HG02981 (cell line): ENCODE data around the gene C1orf21.

Experiments
- ATAC-seq: cut with Tn5 transposase; IDR thresholded peaks from one replicate; pipeline ENCODE4 v1.9.1; 2021; ENCODE audit warnings: mild to moderate bottlenecking, moderate library complexity; ENCODE audit not compliant: unreplicated experiment

Gene C1orf21

GRCh38 chr1:184408580-184408979, 21.8 kb downstream of the C1orf21 start:
- no peak for ATAC-seq

- ATAC-seq, result no peak
Measured at GRCh38 chr1:184409011-184409410, 22.2 kb downstream of the C1orf21 start.

- ATAC-seq, result no peak
Measured at GRCh38 chr1:184412472-184412871, 25.6 kb downstream of the C1orf21 start.

DNA sequence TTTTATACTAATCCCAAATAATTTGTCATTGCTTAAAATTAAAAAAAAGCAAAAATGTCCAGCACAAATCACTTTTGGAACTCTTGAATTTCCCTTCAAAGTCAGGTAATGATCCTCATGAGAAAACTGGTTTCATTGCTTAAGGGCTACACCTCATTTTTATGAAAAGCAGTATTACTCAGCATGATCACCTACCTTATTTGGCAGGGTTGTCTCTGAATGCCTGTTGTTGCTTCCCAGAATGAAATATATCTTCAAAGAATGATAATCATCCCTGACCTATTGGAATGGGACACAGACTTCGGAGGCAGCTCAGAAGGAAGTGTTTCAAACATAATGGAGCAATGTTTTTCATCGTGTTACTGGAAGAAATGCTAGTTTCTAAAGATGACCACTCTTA, 29.7 kb downstream of the C1orf21 start:
- ATAC-seq, result no peak

GRCh38 chr1:184416946-184417345, 30.1 kb downstream of the C1orf21 start:
- ATAC-seq, result no peak

GRCh38 chr1:184417916-184418315, 31.1 kb downstream of the C1orf21 start:
- ATAC-seq, result no peak

DNA sequence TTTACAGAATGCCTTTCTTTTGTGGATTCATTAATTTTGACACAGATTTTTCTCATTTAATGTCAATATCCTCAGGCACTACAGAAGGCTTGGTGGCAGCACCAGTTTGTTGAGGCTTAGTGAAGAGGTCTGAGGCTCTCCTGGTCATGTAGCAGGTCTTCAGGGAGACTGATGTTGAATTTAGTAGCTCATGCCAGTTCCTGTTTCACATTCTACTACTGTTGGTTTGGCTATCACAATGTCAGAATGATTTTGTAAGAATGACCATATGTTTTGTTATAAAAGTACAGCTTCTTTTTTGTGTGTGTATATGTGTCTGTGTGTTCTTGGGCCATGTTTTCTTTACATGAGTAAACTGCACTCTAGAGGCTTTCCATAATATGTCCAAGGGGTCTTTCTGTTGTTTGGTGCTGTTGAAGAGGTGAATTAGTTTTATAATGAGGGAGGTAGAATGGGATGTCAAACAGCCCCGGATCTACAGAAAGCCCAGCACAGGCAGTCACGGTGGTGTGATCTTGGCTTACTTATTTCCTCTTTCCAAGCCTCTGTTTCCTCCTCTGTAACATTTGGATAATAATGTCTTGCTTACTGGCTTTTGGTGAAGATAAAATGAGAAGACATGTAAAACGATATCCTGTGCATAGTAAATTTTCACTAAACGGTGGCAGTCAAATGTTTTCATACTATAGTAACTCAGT, 32.0 kb downstream of the C1orf21 start:
- no peak for ATAC-seq

- no peak for ATAC-seq
Measured at GRCh38 chr1:184419350-184420161, 32.7 kb downstream of the C1orf21 start.

DNA sequence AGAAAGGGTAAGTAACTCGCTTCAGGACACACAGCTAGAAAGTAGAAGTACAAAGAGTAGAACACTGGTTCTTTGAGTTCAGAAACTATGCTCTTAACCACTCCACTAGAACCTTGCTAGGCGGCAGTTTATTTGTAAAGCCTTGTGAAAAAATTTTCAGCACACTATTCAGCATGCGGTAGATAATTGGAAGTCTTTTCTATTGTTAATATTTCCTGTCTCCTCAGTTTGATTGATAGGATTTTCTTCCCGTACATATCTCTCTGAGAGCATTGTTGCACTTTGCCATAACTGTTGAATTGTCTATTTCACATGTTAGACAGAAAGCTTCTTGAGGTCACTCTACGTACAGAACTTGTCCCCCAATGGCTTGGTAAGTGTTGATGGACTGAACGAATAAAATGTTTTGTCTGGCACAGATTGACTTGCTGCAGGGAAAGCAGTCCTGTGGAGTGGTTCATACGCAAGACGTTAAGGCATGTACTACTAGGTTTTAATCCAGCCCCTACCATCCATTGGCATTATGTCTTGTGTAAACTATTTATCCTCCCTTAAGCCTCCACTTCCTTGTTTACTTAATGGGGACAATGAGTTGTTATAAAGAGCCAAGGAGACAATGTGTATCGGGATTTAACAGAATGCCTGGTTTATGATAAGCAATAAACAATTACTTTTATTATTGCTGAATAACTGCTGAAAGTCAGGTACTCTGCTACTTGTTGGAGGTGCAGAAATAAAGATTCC, 35.8 kb downstream of the C1orf21 start:
- no peak for ATAC-seq

GRCh38 chr1:184423649-184424048, 36.8 kb downstream of the C1orf21 start:
- ATAC-seq, result no peak

GRCh38 chr1:184424157-184424556, 37.3 kb downstream of the C1orf21 start:
- ATAC-seq, result no peak

DNA sequence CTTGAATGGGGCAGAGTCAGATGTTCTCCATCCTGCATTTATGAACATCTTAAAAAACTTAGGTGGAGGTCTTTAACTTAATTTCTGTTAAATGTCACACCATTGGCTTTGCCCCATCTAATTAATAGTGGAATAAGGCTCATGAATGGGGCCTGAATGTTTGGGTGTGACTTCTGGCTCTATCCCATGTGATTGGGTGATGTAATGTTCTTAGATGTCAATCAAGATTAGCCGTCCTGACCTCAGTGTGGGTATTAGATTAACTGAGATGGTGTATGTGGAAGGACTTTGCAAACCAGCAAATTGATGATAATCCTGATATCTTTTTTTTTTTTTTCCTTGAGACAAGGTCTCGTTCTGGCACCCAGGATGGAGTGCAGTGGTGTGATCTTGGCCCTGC, 38.1 kb downstream of the C1orf21 start:
- ATAC-seq, result no peak

DNA sequence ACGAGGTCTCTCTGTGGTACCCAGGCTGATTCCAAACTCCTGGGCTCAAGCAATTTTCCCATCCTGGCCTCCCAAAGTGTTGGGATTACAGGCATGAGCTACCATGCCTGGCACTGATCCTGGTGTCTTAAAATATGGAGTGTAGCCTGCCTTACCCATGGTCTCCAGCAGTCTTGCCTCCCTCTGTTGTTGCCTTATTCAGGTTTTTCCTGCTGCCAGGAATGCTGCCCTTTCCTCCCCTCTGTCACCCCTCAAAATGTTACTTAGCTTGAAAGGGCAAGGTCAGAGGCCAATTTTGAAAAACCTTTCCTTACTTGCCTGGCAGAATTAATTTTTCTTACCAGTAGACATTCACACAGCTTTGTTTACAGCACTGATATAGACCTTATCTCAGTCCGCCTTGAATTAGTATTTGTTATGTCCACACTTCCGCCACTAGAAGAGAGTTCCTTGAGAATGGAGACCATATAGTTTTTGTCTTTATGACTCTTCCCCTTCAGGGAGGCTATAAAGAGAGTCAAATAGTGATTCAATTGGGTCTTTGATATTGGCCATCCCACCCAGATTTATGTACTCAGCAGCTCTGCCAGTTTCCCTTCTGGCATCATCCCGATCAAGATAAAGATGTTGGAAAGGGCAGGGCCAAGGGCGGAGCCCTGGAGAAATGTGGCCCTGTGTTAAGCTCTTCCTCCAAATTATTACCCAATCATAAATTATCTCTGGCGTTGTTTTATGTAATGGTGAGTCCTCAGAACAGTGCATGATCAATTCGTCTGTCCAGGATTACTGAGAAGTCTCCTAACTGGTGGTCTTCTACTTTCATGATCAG, 38.8 kb downstream of the C1orf21 start:
- no peak for ATAC-seq

DNA sequence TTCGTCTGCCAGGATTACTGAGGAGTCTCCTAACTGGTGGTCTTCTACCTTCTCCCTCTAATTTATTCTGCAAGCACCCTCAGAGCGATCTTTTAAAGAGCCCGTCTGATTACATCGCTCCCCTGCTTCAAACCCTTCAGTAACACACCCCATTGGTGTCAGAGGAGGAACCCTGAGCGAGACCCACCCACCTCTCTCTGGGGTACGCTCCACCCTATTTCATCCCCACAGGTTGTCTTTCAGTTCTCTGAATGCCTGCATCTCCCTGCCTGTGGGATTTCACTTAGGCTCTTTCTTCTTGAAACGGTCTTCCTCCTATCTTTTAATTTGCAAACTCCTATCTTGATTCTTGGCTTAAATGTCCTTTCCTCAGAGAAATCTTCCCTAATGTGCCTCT, 39.4 kb downstream of the C1orf21 start:
- ATAC-seq, result no peak

DNA sequence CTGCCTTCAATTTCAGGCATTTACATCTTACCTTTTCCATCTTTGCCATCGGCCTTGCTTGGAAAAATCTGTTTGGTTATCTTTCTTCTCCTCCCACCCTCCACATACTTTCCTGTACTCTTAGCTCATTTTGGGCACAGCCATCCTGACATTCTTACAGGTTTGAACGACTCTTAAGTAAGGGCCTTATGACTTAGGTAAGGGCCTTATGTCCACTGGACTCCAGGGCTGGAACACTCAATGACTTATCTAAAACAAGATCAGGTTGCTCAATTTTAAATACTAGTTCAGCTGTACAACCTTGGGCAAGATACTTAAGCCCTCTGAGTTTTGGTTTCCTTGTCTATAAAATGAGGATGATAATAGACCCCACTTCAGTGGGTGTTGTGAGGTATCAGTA, 40.9 kb downstream of the C1orf21 start:
- no peak for ATAC-seq

- no peak for ATAC-seq
Measured at GRCh38 chr1:184428604-184429003, 41.8 kb downstream of the C1orf21 start.

GRCh38 chr1:184429335-184429734, 42.5 kb downstream of the C1orf21 start:
- ATAC-seq, result no peak

DNA sequence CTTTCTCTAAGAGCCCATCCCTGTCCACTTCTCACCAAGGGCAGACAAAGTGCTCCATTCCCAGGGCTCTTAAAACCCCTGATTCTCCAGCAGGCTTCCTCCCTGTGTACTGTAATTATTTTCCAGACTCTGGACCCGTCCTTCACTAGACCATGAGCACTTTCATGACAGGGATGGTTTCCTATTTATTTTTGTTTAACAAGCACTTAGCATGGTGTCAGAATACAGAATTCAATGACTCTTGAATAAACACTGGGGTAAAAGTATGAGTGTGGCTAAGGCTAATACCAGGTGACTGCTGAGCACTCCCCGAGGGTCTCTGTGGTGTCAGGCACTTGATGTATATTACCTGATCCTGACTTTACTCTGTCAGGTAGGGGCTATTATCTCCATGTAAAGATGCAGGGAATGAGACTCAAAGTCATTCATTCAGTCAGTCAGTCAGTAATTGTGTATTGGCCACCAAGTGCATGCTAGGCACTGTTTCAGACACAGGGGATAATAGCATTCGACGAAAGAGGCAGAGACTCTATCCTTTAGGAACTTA, 47.2 kb downstream of the C1orf21 start:
- ATAC-seq, result no peak

DNA sequence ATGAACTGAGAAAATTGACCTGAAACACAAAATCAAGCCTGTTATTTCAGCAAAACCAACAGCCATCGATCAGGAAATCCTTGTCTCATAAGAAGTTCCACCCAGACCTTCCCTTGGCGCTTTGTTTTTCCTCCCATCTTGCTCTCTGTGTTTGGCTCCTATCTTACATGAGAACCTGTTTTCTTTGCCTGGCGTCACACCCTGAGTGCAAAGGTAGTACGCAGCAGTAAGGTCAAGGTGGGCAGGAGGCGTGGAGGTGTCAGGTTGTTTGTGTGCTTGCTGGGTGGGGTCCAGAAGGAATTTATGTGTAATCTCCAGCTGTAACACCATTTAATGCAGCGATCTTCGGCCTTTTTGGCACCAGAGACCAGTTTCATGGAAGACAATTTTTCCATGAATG, 50.5 kb downstream of the C1orf21 start:
- ATAC-seq, result no peak

DNA sequence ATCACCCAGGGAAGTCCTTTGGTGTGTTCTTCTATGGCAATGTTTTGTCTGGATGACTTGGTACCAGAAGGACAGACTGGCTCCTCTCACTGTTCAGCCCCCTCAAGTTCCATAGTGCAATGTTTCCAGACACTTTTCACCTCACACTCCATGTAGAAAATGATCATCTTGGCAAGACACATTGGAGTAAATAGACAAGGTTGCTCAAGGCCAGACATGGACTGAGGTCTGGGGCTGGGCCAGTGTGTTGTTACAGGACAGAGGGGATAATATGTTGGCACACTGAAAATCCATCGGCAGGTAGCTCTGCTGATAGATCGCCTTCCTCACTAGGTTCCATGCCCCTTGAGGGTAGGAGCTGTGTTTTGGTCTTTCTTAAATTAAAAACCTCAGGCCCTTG, 51.5 kb downstream of the C1orf21 start:
- ATAC-seq, result no peak

DNA sequence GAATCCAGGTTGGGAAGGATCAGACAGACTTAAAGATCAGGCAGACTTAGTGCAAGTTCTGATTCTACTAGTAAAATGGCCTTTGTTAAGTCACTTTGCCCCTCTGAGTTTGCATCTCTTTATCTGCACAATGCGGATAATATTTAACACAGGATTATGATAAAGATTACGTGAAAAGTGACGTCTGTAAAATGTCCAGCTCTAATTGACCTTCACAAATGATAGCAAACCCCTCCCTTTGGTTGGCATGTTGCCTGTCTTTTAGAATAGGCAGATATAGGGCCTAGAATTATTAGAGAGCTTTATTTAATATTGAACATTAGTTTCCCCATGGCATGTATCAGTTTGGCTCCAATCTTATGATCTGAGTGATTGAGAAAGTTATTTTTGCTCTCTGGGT, 55.4 kb downstream of the C1orf21 start:
- ATAC-seq, result no peak
